ENCODE data around the gene SMIM35.

SMIM35 gene

GRCh38 chr11:118092907-118093571, 6.3 kb upstream of the SMIM35 start:
- H3K36me3 ChIP-seq (ENCODE audit: control insufficient read depth, insufficient read depth, low read length) = no peaks in the 10 kb centered on the region

DNA sequence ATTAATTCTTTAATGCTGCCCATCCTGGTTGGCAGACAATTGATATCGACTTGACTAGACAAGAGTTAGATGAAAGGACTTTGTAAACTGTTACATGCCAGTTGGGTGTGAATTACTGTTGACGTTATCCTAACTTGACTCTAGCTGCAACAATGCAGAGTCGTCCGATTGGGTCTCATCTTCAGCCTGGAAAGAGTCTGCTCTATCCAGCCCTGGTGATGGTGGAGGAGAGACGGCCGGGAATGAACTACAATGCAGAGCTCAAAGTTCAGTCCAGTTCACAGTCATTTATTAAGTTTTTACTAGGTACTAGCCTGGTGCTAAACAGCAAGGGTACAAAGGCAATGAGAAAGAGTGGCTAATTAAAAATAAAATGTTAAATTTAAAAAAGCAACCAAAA, 4.9 kb upstream of the SMIM35 start:
- no peak overlapping the region for H3K4me3 ChIP-seq (ENCODE audit: low read depth, low read length)
- H3K36me3 ChIP-seq (ENCODE audit: control insufficient read depth, insufficient read depth, low read length) = no peaks in the 10 kb centered on the region
- H3K9ac ChIP-seq (ENCODE audit: low read length) = no peak overlapping the region
- H3K27ac ChIP-seq (ENCODE audit: low read depth, low read length) = no peak overlapping the region
- peaks cover 2% of the 10 kb centered on the region; the same call in 1 of the 2 replicates for H3K27me3 ChIP-seq (ENCODE audit: control insufficient read depth, insufficient read depth, low read length)
- no peaks in the 10 kb centered on the region for H3K4me1 ChIP-seq (ENCODE audit: control insufficient read depth, insufficient read depth, low read length)
- H3K9me3 ChIP-seq (ENCODE audit: control insufficient read depth, insufficient read depth, low read depth, low read length) = peaks cover 4% of the 10 kb centered on the region

More at GRCh38 chr11:118092907-118093571, 6.3 kb upstream of the SMIM35 start:
- H3K9me3 ChIP-seq (ENCODE audit: control insufficient read depth, insufficient read depth, low read depth, low read length) = no peaks in the 10 kb centered on the region
- no peak overlapping the region for H3K4me3 ChIP-seq (ENCODE audit: low read depth, low read length)
- H3K4me1 ChIP-seq (ENCODE audit: control insufficient read depth, insufficient read depth, low read length) = no peaks in the 10 kb centered on the region
- H3K27me3 ChIP-seq (ENCODE audit: control insufficient read depth, insufficient read depth, low read length) = no peaks in the 10 kb centered on the region
- H3K27ac ChIP-seq (ENCODE audit: low read depth, low read length) = no peak overlapping the region
- H3K9ac ChIP-seq (ENCODE audit: low read length) = no peak overlapping the region

GRCh38 chr11:118090545-118091162, 3.9 kb upstream of the SMIM35 start:
- Histone ChIP-seq H3K4me3 (ENCODE audit: low read depth, low read length) (no peak overlapping the region), H3K27ac (ENCODE audit: low read depth, low read length) (no peak overlapping the region), H3K9me3 (ENCODE audit: control insufficient read depth, insufficient read depth, low read depth, low read length) (peaks cover 4% of the 10 kb centered on the region), H3K9ac (ENCODE audit: low read length) (no peak overlapping the region), H3K4me1 (ENCODE audit: control insufficient read depth, insufficient read depth, low read length) (no peaks in the 10 kb centered on the region), H3K36me3 (ENCODE audit: control insufficient read depth, insufficient read depth, low read length) (no peaks in the 10 kb centered on the region), H3K27me3 (ENCODE audit: control insufficient read depth, insufficient read depth, low read length) (peaks cover 2% of the 10 kb centered on the region; the same call in 1 of the 2 replicates)

GRCh38 chr11:118088531-118088930, 1.8 kb upstream of the SMIM35 start:
- H3K27ac ChIP-seq (ENCODE audit: low read depth, low read length) = no peak overlapping the region
- H3K9me3 ChIP-seq (ENCODE audit: control insufficient read depth, insufficient read depth, low read depth, low read length) = peaks cover 4% of the 10 kb centered on the region
- peaks cover 2% of the 10 kb centered on the region; the same call in 1 of the 2 replicates for H3K27me3 ChIP-seq (ENCODE audit: control insufficient read depth, insufficient read depth, low read length)
- H3K4me1 ChIP-seq (ENCODE audit: control insufficient read depth, insufficient read depth, low read length) = no peaks in the 10 kb centered on the region
- H3K36me3 ChIP-seq (ENCODE audit: control insufficient read depth, insufficient read depth, low read length) = no peaks in the 10 kb centered on the region
- H3K4me3 ChIP-seq (ENCODE audit: low read depth, low read length) = no peak overlapping the region
- no peak overlapping the region for H3K9ac ChIP-seq (ENCODE audit: low read length)

DNA sequence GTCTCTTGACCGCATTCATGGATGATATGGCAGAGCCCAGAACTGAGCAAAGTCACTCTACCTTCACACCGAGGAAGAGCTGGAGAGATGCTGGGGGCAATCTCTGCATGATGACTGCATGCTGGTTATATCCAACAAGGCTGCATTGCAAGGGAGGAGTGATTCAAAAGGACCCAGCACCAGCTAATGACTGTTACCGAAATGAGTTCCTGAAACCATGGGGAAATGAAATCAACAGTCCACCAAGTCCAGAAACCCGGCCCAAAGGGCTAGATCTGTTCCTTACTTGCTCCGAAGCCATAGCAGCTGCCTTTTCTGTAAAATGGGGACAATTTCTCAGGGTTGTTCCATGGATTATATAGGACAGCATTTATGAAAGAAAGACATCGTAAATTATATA, 1.2 kb upstream of the SMIM35 start:
- H3K36me3 ChIP-seq (ENCODE audit: control insufficient read depth, insufficient read depth, low read length) = no peaks in the 10 kb centered on the region
- peaks cover 3% of the 10 kb centered on the region; the same call in 1 of the 2 replicates for H3K4me1 ChIP-seq (ENCODE audit: control insufficient read depth, insufficient read depth, low read length)
- H3K4me3 ChIP-seq (ENCODE audit: low read depth, low read length) = no peak overlapping the region
- no peak overlapping the region for H3K9ac ChIP-seq (ENCODE audit: low read length)
- H3K27me3 ChIP-seq (ENCODE audit: control insufficient read depth, insufficient read depth, low read length) = peaks cover 2% of the 10 kb centered on the region; the same call in 1 of the 2 replicates
- no peak overlapping the region for H3K27ac ChIP-seq (ENCODE audit: low read depth, low read length)
- H3K9me3 ChIP-seq (ENCODE audit: control insufficient read depth, insufficient read depth, low read depth, low read length) = peaks cover 4% of the 10 kb centered on the region

- H3K36me3 ChIP-seq (ENCODE audit: control insufficient read depth, insufficient read depth, low read length) = no peaks in the 10 kb centered on the region
- peaks cover 2% of the 10 kb centered on the region; the same call in 1 of the 2 replicates for H3K27me3 ChIP-seq (ENCODE audit: control insufficient read depth, insufficient read depth, low read length)
- H3K4me3 ChIP-seq (ENCODE audit: low read depth, low read length) = no peak overlapping the region
- H3K4me1 ChIP-seq (ENCODE audit: control insufficient read depth, insufficient read depth, low read length) = peaks cover 6% of the 10 kb centered on the region; the same call in 1 of the 2 replicates
- no peak overlapping the region for H3K27ac ChIP-seq (ENCODE audit: low read depth, low read length)
- H3K9ac ChIP-seq (ENCODE audit: low read length) = no peak overlapping the region
- H3K9me3 ChIP-seq (ENCODE audit: control insufficient read depth, insufficient read depth, low read depth, low read length) = peaks cover 4% of the 10 kb centered on the region
Observed at GRCh38 chr11:118084656-118085055, 2.1 kb downstream of the SMIM35 start.

GRCh38 chr11:118084247-118084646, 2.5 kb downstream of the SMIM35 start:
- H3K27me3 ChIP-seq (ENCODE audit: control insufficient read depth, insufficient read depth, low read length) = peaks cover 2% of the 10 kb centered on the region; the same call in 1 of the 2 replicates
- no peak overlapping the region for H3K9ac ChIP-seq (ENCODE audit: low read length)
- H3K9me3 ChIP-seq (ENCODE audit: control insufficient read depth, insufficient read depth, low read depth, low read length) = peaks cover 4% of the 10 kb centered on the region
- H3K27ac ChIP-seq (ENCODE audit: low read depth, low read length) = no peak overlapping the region
- H3K4me1 ChIP-seq (ENCODE audit: control insufficient read depth, insufficient read depth, low read length) = peaks cover 6% of the 10 kb centered on the region; the same call in 1 of the 2 replicates
- H3K4me3 ChIP-seq (ENCODE audit: low read depth, low read length) = no peak overlapping the region
- H3K36me3 ChIP-seq (ENCODE audit: control insufficient read depth, insufficient read depth, low read length) = no peaks in the 10 kb centered on the region

- peaks cover 4% of the 10 kb centered on the region for H3K9me3 ChIP-seq (ENCODE audit: control insufficient read depth, insufficient read depth, low read depth, low read length)
- peaks cover 2% of the 10 kb centered on the region; the same call in 1 of the 2 replicates for H3K27me3 ChIP-seq (ENCODE audit: control insufficient read depth, insufficient read depth, low read length)
- peaks cover 6% of the 10 kb centered on the region; the same call in 1 of the 2 replicates for H3K4me1 ChIP-seq (ENCODE audit: control insufficient read depth, insufficient read depth, low read length)
- no peak overlapping the region for H3K9ac ChIP-seq (ENCODE audit: low read length)
- no peak overlapping the region for H3K27ac ChIP-seq (ENCODE audit: low read depth, low read length)
- H3K4me3 ChIP-seq (ENCODE audit: low read depth, low read length) = no peak overlapping the region
- H3K36me3 ChIP-seq (ENCODE audit: control insufficient read depth, insufficient read depth, low read length) = no peaks in the 10 kb centered on the region
Observed at GRCh38 chr11:118082880-118083552, 3.7 kb downstream of the SMIM35 start.

GRCh38 chr11:118081241-118081958, 5.4 kb downstream of the SMIM35 start:
- Histone ChIP-seq H3K9me3 (ENCODE audit: control insufficient read depth, insufficient read depth, low read depth, low read length) (no peaks in the 10 kb centered on the region), H3K36me3 (ENCODE audit: control insufficient read depth, insufficient read depth, low read length) (no peaks in the 10 kb centered on the region), H3K4me3 (ENCODE audit: low read depth, low read length) (no peak overlapping the region), H3K4me1 (ENCODE audit: control insufficient read depth, insufficient read depth, low read length) (peaks cover 14% of the 10 kb centered on the region), H3K9ac (ENCODE audit: low read length) (no peak overlapping the region), H3K27ac (ENCODE audit: low read depth, low read length) (no peak overlapping the region), H3K27me3 (ENCODE audit: control insufficient read depth, insufficient read depth, low read length) (no peaks in the 10 kb centered on the region; the same call in 1 of the 2 replicates)

DNA sequence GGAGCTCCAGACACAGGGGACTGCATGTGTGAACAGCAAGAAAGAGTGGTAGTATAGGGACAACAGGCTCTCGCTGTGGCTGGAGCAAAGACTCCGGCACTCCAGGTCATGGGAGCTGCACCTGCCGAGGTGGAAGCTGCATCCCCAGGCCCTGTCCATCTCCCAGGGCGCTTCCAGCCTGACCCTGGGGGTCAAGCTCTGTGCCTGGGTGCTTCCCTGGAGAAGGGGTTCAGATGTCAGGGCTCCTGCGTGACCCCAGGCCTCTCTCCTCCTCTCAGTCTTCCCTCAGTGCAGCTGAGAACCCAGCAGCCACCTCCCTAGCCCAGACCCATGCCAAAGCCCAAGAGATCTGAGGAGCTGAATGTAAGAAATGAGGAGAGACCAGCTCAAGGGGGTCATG, 6.5 kb downstream of the SMIM35 start:
- Histone ChIP-seq H3K36me3 (ENCODE audit: control insufficient read depth, insufficient read depth, low read length) (no peaks in the 10 kb centered on the region), H3K4me1 (ENCODE audit: control insufficient read depth, insufficient read depth, low read length) (peaks cover 15% of the 10 kb centered on the region), H3K9ac (ENCODE audit: low read length) (no peak overlapping the region), H3K27ac (ENCODE audit: low read depth, low read length) (no peak overlapping the region), H3K27me3 (ENCODE audit: control insufficient read depth, insufficient read depth, low read length) (no peaks in the 10 kb centered on the region; the same call in 1 of the 2 replicates), H3K4me3 (ENCODE audit: low read depth, low read length) (no peak overlapping the region), H3K9me3 (ENCODE audit: control insufficient read depth, insufficient read depth, low read depth, low read length) (no peaks in the 10 kb centered on the region)
